ENCODE results near the gene ZBTB37.
"Not testable (repeated sequence)": the region's sequence is repeated elsewhere in the genome, so short reads cannot be mapped to it uniquely, and the experiment has no call there.

The ZBTB37 gene

GRCh38 chr1:173914366-173914871 is 46.2 kb downstream of the ZBTB37 start:
- DNase-seq: peak; percentile 28

GRCh38 chr1:173915596-173915995 is 47.4 kb downstream of the ZBTB37 start:
- DNase-seq: no peak

GRCh38 chr1:173916667-173917066 is 48.5 kb downstream of the ZBTB37 start:
- no peak for DNase-seq

- no peak for DNase-seq
These were observed 49.0 kb downstream of the ZBTB37 start, which contains the start of gene SERPINC1 for GRCh38 chr1:173917149-173917548. Gene SERPINC1, minus strand, starts transcription at chr1:173917327. Its CDS starts 68 bp downstream, at chr1:173917259.

- DNase-seq: no peak
These were observed 49.7 kb downstream of the ZBTB37 start for GRCh38 chr1:173917635-173918493.

- no peak for DNase-seq
These were observed 52.7 kb downstream of the ZBTB37 start for GRCh38 chr1:173920861-173921260.

GRCh38 chr1:173925306-173926242 is 57.4 kb downstream of the ZBTB37 start:
- no peak for DNase-seq

- not testable (repeated sequence) for DNase-seq
These were observed 62.4 kb downstream of the ZBTB37 start for GRCh38 chr1:173930541-173930940.

GRCh38 chr1:173934440-173934839 is 66.3 kb downstream of the ZBTB37 start:
- DNase-seq: no peak

- no peak for DNase-seq
These were observed 68.9 kb downstream of the ZBTB37 start for GRCh38 chr1:173937062-173937461.

- DNase-seq: no peak
These were observed 78.3 kb downstream of the ZBTB37 start for GRCh38 chr1:173946380-173946921.

- DNase-seq: no peak
These were observed 80.4 kb downstream of the ZBTB37 start for GRCh38 chr1:173948594-173948993.

Measured in CD4-positive, alpha-beta T cell treated with Interleukin-12 subunit alpha and Interleukin-12 subunit beta, for 1 hour (primary cell).